HCT116 (cell line): ENCODE measurements around the gene CHKA. TPM values are rescaled to one million over a fixed set of nuclear protein-coding genes. Genes with fewer than 3 reads are reported as not detected.

Experiments
- ATAC-seq: fragments of 200-7000 bp; cut with Tn5 transposase; 2 replicates; pipeline ENCODE4 v1.9.1; 2020; ENCODE audit warnings: mild to moderate bottlenecking, moderate library complexity
- BruUV-seq: library from RNA; stranded (reverse); fragments of 400-500 nt; replicated peaks from 2 replicates; lab custom pipeline; 2021; lab: Mats Ljungman, UMichigan
- CTCF ChIA-PET: fragments of 300-600 bp; sonication (Branson Sonifier 250); formaldehyde crosslinking; loops from one replicate; lab custom pipeline; 2021; ENCODE audit warnings: antibody characterized with exemption; lab: Charles Lee
- POLR2A ChIA-PET: fragments of 300-600, 350-600 bp; sonication (Branson Sonifier 250); formaldehyde crosslinking; loops from one replicate; lab custom pipeline; 2021; ENCODE audit warnings: antibody characterized with exemption; lab: Charles Lee
- RAD21 ChIA-PET, 2 experiments: fragments of 300-600 bp; sonication (Branson Sonifier 250); formaldehyde crosslinking; loops; one replicate each; lab custom pipeline; 2023; ENCODE audit warnings: low total read pairs in 2 of 2; ENCODE audit not compliant: uncharacterized antibody in 2 of 2, unreplicated experiment in 2 of 2, low non-redundant PET in 1 of 2; lab: Charles Lee
- DNase-seq: peaks from one replicate; pipeline ENCODE4 v3.0.0-alpha.2; 2010; ENCODE audit warnings: low read depth, low spot score
- H2AFZ ChIP-seq: fragments of 200-600 bp; shearing (Covaris generic), sonication (generic); 2 replicates; pipeline ENCODE4 v1.6.1; 2017; ENCODE audit warnings: low read depth, mixed run types, mixed read lengths, antibody characterized with exemption, low read length; ENCODE audit not compliant: poor library complexity, severe bottlenecking
- H3K27ac ChIP-seq: 2 replicates; pipeline ENCODE4 v1.5.1; 2012; ENCODE audit warnings: low read depth, low read length
- H3K27me3 ChIP-seq: fragments of 200-600 bp; sonication (generic); 2 replicates; pipeline ENCODE4 v1.6.1; 2016; ENCODE audit warnings: mixed run types, low read length, mixed read lengths; ENCODE audit not compliant: insufficient read depth
- H3K36me3 ChIP-seq, 2 experiments: fragments of 200-500 bp in 1 of 2; fragments of 200-600 bp in 1 of 2; sonication (Bioruptor generic) in 1 of 2; sonication (generic) in 1 of 2; 2 replicates each; pipeline versions ENCODE4 v1.5.1 to v1.6.1; 2014 to 2016; ENCODE audit warnings: low read length in 2 of 2, inconsistent platforms in 1 of 2, mixed read lengths in 1 of 2, mixed run types in 1 of 2; ENCODE audit not compliant: insufficient read depth in 2 of 2, control insufficient read depth in 1 of 2
- H3K4me1 ChIP-seq, 2 experiments: fragments of 200-600 bp in 1 of 2; sonication (generic) in 1 of 2; 2 replicates each; pipeline versions ENCODE4 v1.5.1 to v1.6.1; 2012 to 2017; ENCODE audit warnings: low read length in 2 of 2, inconsistent platforms in 1 of 2, mild to moderate bottlenecking in 1 of 2, mixed read lengths in 1 of 2, mixed run types in 1 of 2, moderate library complexity in 1 of 2; ENCODE audit not compliant: insufficient read depth in 2 of 2, control insufficient read depth in 1 of 2
- H3K4me2 ChIP-seq: fragments of 200-600 bp; sonication (generic); 2 replicates; pipeline ENCODE4 v1.6.1; 2017; ENCODE audit warnings: mixed run types, low read length, mixed read lengths
- H3K4me3 ChIP-seq, 2 experiments: fragments of 200-600 bp in 1 of 2; sonication (generic) in 1 of 2; replicated peaks in 1 of 2; 2 replicates each; pipeline ENCODE4 v1.5.1; 2011 to 2016; ENCODE audit warnings: low read length in 2 of 2, control low read depth in 1 of 2, low read depth in 1 of 2, mild to moderate bottlenecking in 1 of 2, mixed read lengths in 1 of 2, mixed run types in 1 of 2
- H3K79me2 ChIP-seq: fragments of 200-600 bp; sonication (generic); 2 replicates; pipeline ENCODE4 v1.6.1; 2017; ENCODE audit warnings: mild to moderate bottlenecking, mixed run types, low read length, moderate library complexity, mixed read lengths; ENCODE audit not compliant: insufficient read depth
- H3K9ac ChIP-seq: fragments of 200-600 bp; sonication (generic); 2 replicates; pipeline ENCODE4 v1.6.1; 2016; ENCODE audit warnings: low read length, mixed read lengths
- H3K9me2 ChIP-seq: fragments of 200-600 bp; sonication (generic), shearing (Covaris generic); 2 replicates; pipeline ENCODE4 v1.6.1; 2017; ENCODE audit warnings: mixed run types, mild to moderate bottlenecking, moderate library complexity; ENCODE audit not compliant: insufficient read depth
- H3K9me3 ChIP-seq, 2 experiments: fragments of 200-500 bp in 1 of 2; fragments of 200-600 bp in 1 of 2; sonication (Bioruptor generic) in 1 of 2; sonication (generic) in 1 of 2; 2 replicates each; pipeline ENCODE4 v1.6.1; 2014 to 2017; ENCODE audit warnings: low read length in 2 of 2, mixed read lengths in 2 of 2, inconsistent platforms in 1 of 2, low read depth in 1 of 2, mild to moderate bottlenecking in 1 of 2, mixed run types in 1 of 2, moderate library complexity in 1 of 2; ENCODE audit not compliant: control insufficient read depth in 1 of 2, insufficient read depth in 1 of 2
- H4K20me1 ChIP-seq: fragments of 200-600 bp; sonication (generic), shearing (Covaris generic); 2 replicates; pipeline ENCODE4 v1.6.1; 2017; ENCODE audit warnings: mixed run types, mild to moderate bottlenecking, moderate library complexity; ENCODE audit not compliant: insufficient read depth
- ATF3 ChIP-seq: IDR thresholded peaks from 2 replicates; pipeline ENCODE4 v1.6.1; 2012
- CBX3 ChIP-seq: IDR thresholded peaks from 2 replicates; pipeline ENCODE4 v1.6.1; 2012; ENCODE audit warnings: low read depth
- CEBPB ChIP-seq: IDR thresholded peaks from 2 replicates; pipeline ENCODE4 v1.6.1; 2012; ENCODE audit warnings: low read depth
- CTCF ChIP-seq, 3 experiments: fragments of 200-600 bp in 1 of 3; sonication (generic) in 1 of 3; IDR thresholded peaks in 2 of 3; conservative IDR thresholded peaks in 1 of 3; 2 replicates each; pipeline ENCODE4 v1.5.1; 2012 to 2017; ENCODE audit warnings: low read depth in 2 of 3, low read length in 2 of 3, antibody characterized with exemption in 1 of 3, borderline replicate concordance in 1 of 3, control low read depth in 1 of 3, mild to moderate bottlenecking in 1 of 3, mixed read lengths in 1 of 3, mixed run types in 1 of 3, moderate library complexity in 1 of 3; ENCODE audit not compliant: insufficient read depth in 1 of 3
- EGR1 ChIP-seq: IDR thresholded peaks from 2 replicates; pipeline ENCODE4 v1.6.1; 2012; ENCODE audit warnings: low read depth
- ELF1 ChIP-seq: IDR thresholded peaks from 2 replicates; pipeline ENCODE4 v1.6.1; 2012; ENCODE audit warnings: low read depth, borderline replicate concordance
- EZH2phosphoT487 ChIP-seq: fragments of 200-600 bp; IDR thresholded peaks from 2 replicates; pipeline ENCODE4 v1.6.1; 2018; ENCODE audit warnings: antibody characterized with exemption, borderline replicate concordance
- FOSL1 ChIP-seq: IDR thresholded peaks from 2 replicates; pipeline ENCODE4 v1.6.1; 2012; ENCODE audit warnings: low read depth
- POLR2A ChIP-seq: IDR thresholded peaks from 2 replicates; pipeline ENCODE4 v1.7.0; 2011; ENCODE audit warnings: borderline replicate concordance; ENCODE audit not compliant: insufficient read depth, insufficient read length; ENCODE audit errors: extremely low read depth
- POLR2AphosphoS5 ChIP-seq: IDR thresholded peaks from 2 replicates; pipeline ENCODE4 v1.6.1; 2011; ENCODE audit warnings: mild to moderate bottlenecking, low read depth, low read length, moderate library complexity
- RAD21 ChIP-seq: IDR thresholded peaks from 2 replicates; pipeline ENCODE4 v1.6.1; 2012; ENCODE audit warnings: low read depth, mild to moderate bottlenecking
- REST ChIP-seq: IDR thresholded peaks from 2 replicates; pipeline ENCODE4 v1.6.1; 2012; ENCODE audit warnings: low read depth
- SIN3A ChIP-seq: IDR thresholded peaks from 2 replicates; pipeline ENCODE4 v1.6.1; 2012; ENCODE audit warnings: low read depth
- SP1 ChIP-seq: IDR thresholded peaks from 2 replicates; pipeline ENCODE4 v1.6.1; 2012; ENCODE audit warnings: low read depth
- TCF7L2 ChIP-seq: IDR thresholded peaks from 2 replicates; pipeline ENCODE4 v1.7.0; 2011; ENCODE audit warnings: borderline replicate concordance, inconsistent platforms; ENCODE audit not compliant: insufficient read depth, insufficient read length; ENCODE audit errors: extremely low read depth
- YY1 ChIP-seq: IDR thresholded peaks from 2 replicates; pipeline ENCODE4 v1.6.1; 2011; ENCODE audit warnings: low read length, low read depth, moderate library complexity, mild to moderate bottlenecking; ENCODE audit not compliant: insufficient replicate concordance; ENCODE audit errors: extremely low read depth
- ZFX ChIP-seq: fragments of 450-650 bp; IDR thresholded peaks from 2 replicates; pipeline ENCODE4 v1.6.1; 2017
- ZNF274 ChIP-seq: fragments of 200-500 bp; sonication (Bioruptor generic); IDR thresholded peaks from 2 replicates; pipeline ENCODE4 v1.6.1; 2014; ENCODE audit warnings: mild to moderate bottlenecking, low read depth, low read length, inconsistent platforms
- intact Hi-C: fragments of 100-400 bp; cut with micrococcal nuclease; formaldehyde crosslinking; loops from 2 replicates; pipeline ENCODE4 v1.10.0; 2022
- total RNA-seq: library from RNA; stranded (reverse); gene quantifications from one replicate; pipeline ENCODE4 v1.2.1, GENCODE V29; 2021; ENCODE audit not compliant: unreplicated experiment

The CHKA gene
- total RNA-seq, 1 experiment from 2014 or later = 33.1 TPM

GRCh38 chr11:68158580-68158979 lies 37.4 kb upstream of the CHKA start:
- Histone ChIP-seq H3K4me1 (no peaks in the 10 kb centered on the region), H2AFZ (no peak overlapping the region)
- BruUV-seq = no TSS peak
- TF ChIP-seq POLR2AphosphoS5 = no peak
- TF ChIP-seq EGR1 = no peak
- no peak for TF ChIP-seq SIN3A
- TF ChIP-seq, all 23 proteins: peak for 0
- no peak for ATAC-seq
- no peak overlapping the region for H3K4me3 ChIP-seq
- ChIA-PET RAD21 (no interaction called here), CTCF (no interaction called here), POLR2A (no interaction called here)
- H4K20me1 ChIP-seq = no peaks in the 10 kb centered on the region
- no peaks in the 10 kb centered on the region for H3K36me3 ChIP-seq
- H3K27ac ChIP-seq = no peak overlapping the region
- no peak overlapping the region for H3K4me2 ChIP-seq
- H3K27me3 ChIP-seq = no peaks in the 10 kb centered on the region
- H3K9me3 ChIP-seq = no peaks in the 10 kb centered on the region
- intact Hi-C loops = no loop called here
- H3K9ac ChIP-seq = no peak overlapping the region
- DNase-seq = no peak
- no peaks in the 10 kb centered on the region for H3K79me2 ChIP-seq
- no peaks in the 10 kb centered on the region for H3K9me2 ChIP-seq

GRCh38 chr11:68153742-68154141 lies 32.6 kb upstream of the CHKA start:
- ChIA-PET CTCF (no interaction called here), POLR2A (no interaction called here), RAD21 (no interaction called here)
- Histone ChIP-seq H3K4me3 (no peak overlapping the region), H3K9me2 (no peaks in the 10 kb centered on the region), H3K79me2 (no peaks in the 10 kb centered on the region), H3K9me3 (no peaks in the 10 kb centered on the region), H3K27me3 (no peaks in the 10 kb centered on the region), H2AFZ (no peak overlapping the region), H3K36me3 (no peaks in the 10 kb centered on the region), H4K20me1 (no peaks in the 10 kb centered on the region), H3K9ac (no peak overlapping the region), H3K4me2 (no peak overlapping the region), H3K4me1 (no peaks in the 10 kb centered on the region), H3K27ac (no peak overlapping the region)
- intact Hi-C loops = no loop called here
- DNase-seq = no peak
- no peak for ATAC-seq
- no TSS peak for BruUV-seq
- TF ChIP-seq POLR2A = no peak
- no peak for TF ChIP-seq ATF3
- no peak for TF ChIP-seq EZH2phosphoT487
- TF ChIP-seq ZNF274 = no peak
- no peak for TF ChIP-seq ELF1
- no peak for TF ChIP-seq YY1
- TF ChIP-seq POLR2AphosphoS5 = no peak
- no peak for TF ChIP-seq RAD21
- no peak for TF ChIP-seq CBX3
- no peak for TF ChIP-seq TCF7L2
- TF ChIP-seq ZFX = no peak
- TF ChIP-seq SP1 = no peak
- no peak for TF ChIP-seq CTCF (IDR thresholded peaks at IDR 0.05 in 2 of 3, conservative IDR thresholded peaks at IDR 0.05 in 1 of 3; ENCODE audit: borderline replicate concordance in 1 of 3, insufficient read depth in 1 of 3, low read depth in 2 of 3, low read length in 2 of 3)
- TF ChIP-seq REST = no peak
- TF ChIP-seq CEBPB = no peak
- no peak for TF ChIP-seq FOSL1
